SK-N-SH (cell line): Measurements from ENCODE around the gene PLEKHM3. TPM values are rescaled to one million over a fixed set of nuclear protein-coding genes. Genes with fewer than 3 reads are reported as not detected.

Experiments used
- CTCF ChIA-PET: fragments of 300-600, 350-600 bp; formaldehyde crosslinking; extraction: SDS; loops from one replicate; lab custom pipeline; 2021; lab: Yijun Ruan, JAX
- POLR2A ChIA-PET: fragments of 350-600 bp; sonication (Branson Sonifier 250); formaldehyde crosslinking; extraction: SDS; loops from one replicate; lab custom pipeline; 2020; ENCODE audit warnings: antibody characterized with exemption, inconsistent platforms; lab: Yijun Ruan, JAX
- DNase-seq: peaks from one replicate; pipeline ENCODE4 v3.0.0; 2012
- H2AFZ ChIP-seq: fragments of 200-600 bp; sonication (generic); 2 replicates; pipeline ENCODE4 v1.8.1; 2016; ENCODE audit warnings: antibody characterized with exemption, mild to moderate bottlenecking, low read depth
- H3F3A ChIP-seq: fragments of 200-600 bp; sonication (generic); replicated peaks from 2 replicates; pipeline ENCODE3; 2016; ENCODE audit warnings: antibody characterized with exemption, mild to moderate bottlenecking; ENCODE audit not compliant: insufficient read depth
- H3K27ac ChIP-seq, 2 experiments: fragments of 200-500 bp in 1 of 2; fragments of 200-600 bp in 1 of 2; sonication (Bioruptor generic) in 1 of 2; sonication (generic), shearing (Covaris generic) in 1 of 2; 2 replicates each; pipeline versions ENCODE4 v1.5.1 to v1.6.1; 2014 to 2016; ENCODE audit warnings: low read depth in 2 of 2, inconsistent platforms in 1 of 2, low read length in 1 of 2, mild to moderate bottlenecking in 1 of 2, mixed read lengths in 1 of 2
- H3K27me3 ChIP-seq: fragments of 200-600 bp; sonication (generic), shearing (Covaris generic); 2 replicates; pipeline ENCODE4 v1.6.1; 2016; ENCODE audit warnings: mixed run types; ENCODE audit not compliant: insufficient read depth
- H3K36me3 ChIP-seq, 2 experiments: fragments of 200-500 bp in 1 of 2; fragments of 200-600 bp in 1 of 2; sonication (Bioruptor generic) in 1 of 2; sonication (generic) in 1 of 2; replicated peaks in 1 of 2; 2 replicates each; pipeline versions ENCODE3 to v1.5.1; 2014 to 2016; ENCODE audit warnings: low read length in 1 of 2, mild to moderate bottlenecking in 1 of 2; ENCODE audit not compliant: insufficient read depth in 2 of 2, control insufficient read depth in 1 of 2
- H3K4me1 ChIP-seq, 2 experiments: fragments of 200-500 bp in 1 of 2; fragments of 200-600 bp in 1 of 2; sonication (Bioruptor generic) in 1 of 2; sonication (generic), shearing (Covaris generic) in 1 of 2; 2 replicates each; pipeline versions ENCODE4 v1.5.1 to v1.6.1; 2014 to 2016; ENCODE audit warnings: low read depth in 1 of 2, low read length in 1 of 2, mixed run types in 1 of 2; ENCODE audit not compliant: insufficient read depth in 2 of 2, control insufficient read depth in 1 of 2
- H3K4me2 ChIP-seq: fragments of 200-600 bp; sonication (generic), shearing (Covaris generic); 2 replicates; pipeline ENCODE4 v1.6.1; 2017; ENCODE audit warnings: mixed run types
- H3K4me3 ChIP-seq, 2 experiments: fragments of 200-500 bp in 1 of 2; fragments of 200-600 bp in 1 of 2; sonication (Bioruptor generic) in 1 of 2; sonication (generic), shearing (Covaris generic) in 1 of 2; 2 replicates each; pipeline versions ENCODE4 v1.5.1 to v1.8.1; 2014 to 2016; ENCODE audit warnings: low read depth in 2 of 2, inconsistent platforms in 1 of 2, low read length in 1 of 2, mild to moderate bottlenecking in 1 of 2, mixed read lengths in 1 of 2, moderate library complexity in 1 of 2
- H3K79me2 ChIP-seq: fragments of 200-600 bp; sonication (generic); 2 replicates; pipeline ENCODE4 v1.8.1; 2017; ENCODE audit warnings: mild to moderate bottlenecking; ENCODE audit not compliant: insufficient read depth
- H3K9ac ChIP-seq: fragments of 200-600 bp; sonication (generic); 2 replicates; pipeline ENCODE4 v1.6.1; 2017; ENCODE audit warnings: mixed run types
- H3K9me2 ChIP-seq: fragments of 200-600 bp; sonication (generic); 2 replicates; pipeline ENCODE4 v1.6.1; 2017; ENCODE audit warnings: mixed run types
- H3K9me3 ChIP-seq: fragments of 200-600 bp; sonication (generic); 2 replicates; pipeline ENCODE4 v1.6.1; 2017; ENCODE audit warnings: mixed run types, mild to moderate bottlenecking, moderate library complexity
- H4K20me1 ChIP-seq: fragments of 200-600 bp; sonication (generic); 2 replicates; pipeline ENCODE4 v1.6.1; 2017; ENCODE audit warnings: mild to moderate bottlenecking, mixed run types; ENCODE audit not compliant: insufficient read depth
- EP300 ChIP-seq, 2 experiments: IDR thresholded peaks; 2 replicates each; pipeline versions ENCODE4 v1.4.0 to v1.6.1; 2012; ENCODE audit warnings: borderline replicate concordance in 1 of 2, low read depth in 1 of 2, low read length in 1 of 2
- FOXJ3 ChIP-seq: sonication (generic); formaldehyde crosslinking; IDR thresholded peaks from 2 replicates; pipeline ENCODE4 v1.5.1; 2020; ENCODE audit warnings: mild to moderate bottlenecking, missing genetic modification reagents
- IRF3 ChIP-seq: fragments of 150-350 bp; IDR thresholded peaks from 2 replicates; pipeline ENCODE4 v1.6.1; 2016; ENCODE audit warnings: mild to moderate bottlenecking, low read depth, low read length
- MXI1 ChIP-seq: IDR thresholded peaks from 2 replicates; pipeline ENCODE4 v1.6.1; 2012; ENCODE audit warnings: mild to moderate bottlenecking, low read depth, low read length, improper control_type of control experiment
- NFIC ChIP-seq: IDR thresholded peaks from 2 replicates; pipeline ENCODE4 v1.4.0; 2012; ENCODE audit warnings: borderline replicate concordance
- NRF1 ChIP-seq: IDR thresholded peaks from 2 replicates; pipeline ENCODE4 v1.6.1; 2012; ENCODE audit warnings: low read depth, mild to moderate bottlenecking, low read length
- RAD21 ChIP-seq: IDR thresholded peaks from 2 replicates; pipeline ENCODE4 v1.6.1; 2012; ENCODE audit warnings: mild to moderate bottlenecking, low read length
- RFX5 ChIP-seq: IDR thresholded peaks from 2 replicates; pipeline ENCODE4 v1.6.1; 2012; ENCODE audit warnings: mild to moderate bottlenecking, improper control_type of control experiment, low read length
- RXRA ChIP-seq: IDR thresholded peaks from 2 replicates; pipeline ENCODE4 v1.4.0; 2012; ENCODE audit warnings: low read depth, mild to moderate bottlenecking, borderline replicate concordance
- SIN3A ChIP-seq: IDR thresholded peaks from 2 replicates; pipeline ENCODE4 v1.6.1; 2012; ENCODE audit warnings: low read depth, mild to moderate bottlenecking, low read length, moderate library complexity, borderline replicate concordance
- TAF1 ChIP-seq: IDR thresholded peaks from 2 replicates; pipeline ENCODE4 v1.6.1; 2012; ENCODE audit warnings: low read depth, mild to moderate bottlenecking, low read length, moderate library complexity, borderline replicate concordance
- WGBS: methylation state at CpG from one replicate; pipeline ENCODE4 v1.1.6; 2017; ENCODE audit warnings: low lambda C conversion rate; 5-methylcytosine and 5-hydroxymethylcytosine counted together
- polyA plus RNA-seq, 3 experiments: library from polyadenylated mRNA; depleted of rRNA; stranded (reverse); fragments of >200 nt; gene quantifications; 2 replicates each; pipeline ENCODE4 v1.2.3, GENCODE V29; 2012
- TF ChIP-seq, protein P1 (sequence below): IDR thresholded peaks from 2 replicates; pipeline ENCODE4 v1.6.1; 2012; ENCODE audit warnings: mild to moderate bottlenecking, low read depth, low read length, moderate library complexity
- TF ChIP-seq, protein P2 (sequence below): fragments of 200-600 bp; sonication (generic); IDR thresholded peaks from 2 replicates; pipeline ENCODE4 v1.6.1; 2017; ENCODE audit warnings: antibody characterized with exemption, mild to moderate bottlenecking, moderate library complexity

PLEKHM3 gene
- polyA plus RNA-seq, 1 of the 3 experiments (the other 2 are of a cell fraction): 1.9 TPM

DNA sequence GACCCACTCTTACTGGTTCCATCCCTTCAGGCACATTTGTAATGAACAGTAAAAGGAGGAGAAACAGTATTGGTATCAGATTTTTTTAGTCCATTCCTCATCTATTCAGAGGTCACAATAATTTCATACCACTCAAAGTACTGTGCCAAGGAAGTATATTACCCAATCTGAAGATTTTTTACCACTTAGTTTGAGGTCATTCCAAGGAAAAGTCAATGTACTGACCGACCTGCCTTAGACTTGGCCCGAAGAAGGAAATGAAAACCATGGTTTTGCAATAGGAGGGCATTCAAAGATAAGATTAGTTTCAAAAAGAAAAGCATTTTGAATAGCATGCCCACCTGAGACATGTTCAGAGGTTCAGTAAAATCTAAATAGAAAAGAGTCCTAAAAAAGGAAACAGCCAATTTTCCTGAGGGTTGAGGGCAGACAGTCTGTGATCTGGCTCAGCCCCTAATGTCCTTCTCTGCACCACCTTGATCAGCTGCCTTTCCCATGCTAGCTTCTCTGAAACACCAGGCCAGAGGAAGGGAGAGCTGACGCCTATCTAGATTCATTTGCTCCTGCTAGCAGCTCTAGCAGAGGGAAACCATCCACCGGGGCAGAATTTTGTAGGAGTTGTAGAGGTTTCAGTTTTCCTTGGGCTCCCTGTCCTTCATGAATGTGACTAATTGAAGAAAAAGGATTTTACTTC lies 148.3 kb downstream of the PLEKHM3 start:
- Histone ChIP-seq H3K36me3 (no peaks in the 10 kb centered on the region), H3K4me3 (no peak overlapping the region), H4K20me1 (no peaks in the 10 kb centered on the region), H3K9me3 (no peaks in the 10 kb centered on the region), H3K9me2 (no peaks in the 10 kb centered on the region), H3K27ac (no peak overlapping the region), H2AFZ (no peak overlapping the region), H3K4me2 (no peak overlapping the region), H3K27me3 (no peaks in the 10 kb centered on the region), H3K4me1 (peaks cover 0 to 8% of the 10 kb centered on the region in 2 experiments; a peak in 3 of 4 replicates), H3K9ac (no peak overlapping the region), H3K79me2 (no peaks in the 10 kb centered on the region), H3F3A (no peaks in the 10 kb centered on the region)
- ChIA-PET CTCF (no interaction called here), POLR2A (no interaction called here)
- TF ChIP-seq, protein P1, sequence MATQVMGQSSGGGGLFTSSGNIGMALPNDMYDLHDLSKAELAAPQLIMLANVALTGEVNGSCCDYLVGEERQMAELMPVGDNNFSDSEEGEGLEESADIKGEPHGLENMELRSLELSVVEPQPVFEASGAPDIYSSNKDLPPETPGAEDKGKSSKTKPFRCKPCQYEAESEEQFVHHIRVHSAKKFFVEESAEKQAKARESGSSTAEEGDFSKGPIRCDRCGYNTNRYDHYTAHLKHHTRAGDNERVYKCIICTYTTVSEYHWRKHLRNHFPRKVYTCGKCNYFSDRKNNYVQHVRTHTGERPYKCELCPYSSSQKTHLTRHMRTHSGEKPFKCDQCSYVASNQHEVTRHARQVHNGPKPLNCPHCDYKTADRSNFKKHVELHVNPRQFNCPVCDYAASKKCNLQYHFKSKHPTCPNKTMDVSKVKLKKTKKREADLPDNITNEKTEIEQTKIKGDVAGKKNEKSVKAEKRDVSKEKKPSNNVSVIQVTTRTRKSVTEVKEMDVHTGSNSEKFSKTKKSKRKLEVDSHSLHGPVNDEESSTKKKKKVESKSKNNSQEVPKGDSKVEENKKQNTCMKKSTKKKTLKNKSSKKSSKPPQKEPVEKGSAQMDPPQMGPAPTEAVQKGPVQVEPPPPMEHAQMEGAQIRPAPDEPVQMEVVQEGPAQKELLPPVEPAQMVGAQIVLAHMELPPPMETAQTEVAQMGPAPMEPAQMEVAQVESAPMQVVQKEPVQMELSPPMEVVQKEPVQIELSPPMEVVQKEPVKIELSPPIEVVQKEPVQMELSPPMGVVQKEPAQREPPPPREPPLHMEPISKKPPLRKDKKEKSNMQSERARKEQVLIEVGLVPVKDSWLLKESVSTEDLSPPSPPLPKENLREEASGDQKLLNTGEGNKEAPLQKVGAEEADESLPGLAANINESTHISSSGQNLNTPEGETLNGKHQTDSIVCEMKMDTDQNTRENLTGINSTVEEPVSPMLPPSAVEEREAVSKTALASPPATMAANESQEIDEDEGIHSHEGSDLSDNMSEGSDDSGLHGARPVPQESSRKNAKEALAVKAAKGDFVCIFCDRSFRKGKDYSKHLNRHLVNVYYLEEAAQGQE: no peak
- no peak for TF ChIP-seq RFX5
- no peak for TF ChIP-seq MXI1
- no peak for TF ChIP-seq RXRA
- no peak for TF ChIP-seq EP300 (IDR thresholded peaks at IDR 0.05; ENCODE audit: borderline replicate concordance in 1 of 2, low read depth in 1 of 2, low read length in 1 of 2)
- TF ChIP-seq NRF1: no peak
- no peak for DNase-seq
- WGBS: 91% methylated on average over 4 of the region's 4 CpGs

- Histone ChIP-seq H3K4me2 (no peak overlapping the region), H3K27me3 (no peaks in the 10 kb centered on the region), H3K9me3 (no peaks in the 10 kb centered on the region), H3K79me2 (no peaks in the 10 kb centered on the region), H3F3A (no peaks in the 10 kb centered on the region), H3K36me3 (no peaks in the 10 kb centered on the region), H3K4me3 (no peak overlapping the region), H3K4me1 (peaks cover 0 to 8% of the 10 kb centered on the region in 2 experiments; a peak in 3 of 4 replicates), H3K9me2 (no peaks in the 10 kb centered on the region), H4K20me1 (no peaks in the 10 kb centered on the region), H2AFZ (no peak overlapping the region), H3K9ac (no peak overlapping the region), H3K27ac (no peak overlapping the region)
- no peak for DNase-seq
- ChIA-PET POLR2A (no interaction called here), CTCF (interaction anchor here (1.2 kb wide), 1 partner anchor 29 kb away, joined by 3 read pairs; no protein-coding TSS in a partner anchor)
- no peak for TF ChIP-seq SIN3A
- no peak for TF ChIP-seq TAF1
- TF ChIP-seq NFIC: no peak
- TF ChIP-seq RAD21: no peak
- no peak for TF ChIP-seq IRF3
- no peak for TF ChIP-seq FOXJ3 (CRISPR knock-in tag)
- TF ChIP-seq, protein P2, sequence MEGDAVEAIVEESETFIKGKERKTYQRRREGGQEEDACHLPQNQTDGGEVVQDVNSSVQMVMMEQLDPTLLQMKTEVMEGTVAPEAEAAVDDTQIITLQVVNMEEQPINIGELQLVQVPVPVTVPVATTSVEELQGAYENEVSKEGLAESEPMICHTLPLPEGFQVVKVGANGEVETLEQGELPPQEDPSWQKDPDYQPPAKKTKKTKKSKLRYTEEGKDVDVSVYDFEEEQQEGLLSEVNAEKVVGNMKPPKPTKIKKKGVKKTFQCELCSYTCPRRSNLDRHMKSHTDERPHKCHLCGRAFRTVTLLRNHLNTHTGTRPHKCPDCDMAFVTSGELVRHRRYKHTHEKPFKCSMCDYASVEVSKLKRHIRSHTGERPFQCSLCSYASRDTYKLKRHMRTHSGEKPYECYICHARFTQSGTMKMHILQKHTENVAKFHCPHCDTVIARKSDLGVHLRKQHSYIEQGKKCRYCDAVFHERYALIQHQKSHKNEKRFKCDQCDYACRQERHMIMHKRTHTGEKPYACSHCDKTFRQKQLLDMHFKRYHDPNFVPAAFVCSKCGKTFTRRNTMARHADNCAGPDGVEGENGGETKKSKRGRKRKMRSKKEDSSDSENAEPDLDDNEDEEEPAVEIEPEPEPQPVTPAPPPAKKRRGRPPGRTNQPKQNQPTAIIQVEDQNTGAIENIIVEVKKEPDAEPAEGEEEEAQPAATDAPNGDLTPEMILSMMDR: no peak
- WGBS: 97% methylated on average over 3 of the region's 3 CpGs
Observed at GRCh38 chr2:207875473-207876212, 149.7 kb downstream of the PLEKHM3 start.
